MM.1S (cell line): ENCODE results near the gene KRTAP1-1.
"Not testable (repeated sequence)": the region's sequence is repeated elsewhere in the genome, so short reads cannot be mapped to it uniquely, and the experiment has no call there.

Source experiments
- DNase-seq: peaks from one replicate; pipeline ENCODE4 v3.0.0-alpha.2; 2015
- H2AFZ ChIP-seq: fragments of 300-600 bp; sonication (generic); 2 replicates; pipeline ENCODE4 v1.6.0; 2016; ENCODE audit warnings: antibody characterized with exemption, low read length
- H3F3A ChIP-seq: fragments of 300-600 bp; sonication (generic); 2 replicates; pipeline ENCODE4 v1.6.1; 2016; ENCODE audit warnings: mild to moderate bottlenecking, antibody characterized with exemption, low read length, moderate library complexity, mixed read lengths; ENCODE audit not compliant: insufficient read depth
- H3K27ac ChIP-seq: fragments of 300-600 bp; sonication (generic); 2 replicates; pipeline ENCODE4 v1.5.1; 2016; ENCODE audit warnings: mild to moderate bottlenecking, low read length
- H3K27me3 ChIP-seq: fragments of 300-600 bp; sonication (generic); replicated peaks from 2 replicates; pipeline ENCODE4 v1.6.0; 2016; ENCODE audit warnings: low read length; ENCODE audit not compliant: insufficient read depth
- H3K36me3 ChIP-seq: fragments of 300-600 bp; sonication (generic); replicated peaks from 2 replicates; pipeline ENCODE4 v1.6.1; 2016; ENCODE audit warnings: mild to moderate bottlenecking, low read length, mixed read lengths; ENCODE audit not compliant: insufficient read depth
- H3K4me1 ChIP-seq: fragments of 300-600 bp; sonication (generic); 2 replicates; pipeline ENCODE4 v1.6.1; 2016; ENCODE audit warnings: low read length, mixed read lengths
- H3K4me2 ChIP-seq: fragments of 300-600 bp; sonication (generic); 2 replicates; pipeline ENCODE4 v1.6.0; 2016; ENCODE audit warnings: low read depth, low read length
- H3K4me3 ChIP-seq: fragments of 300-600 bp; sonication (generic); 2 replicates; pipeline ENCODE4 v1.5.1; 2016; ENCODE audit warnings: low read length, mixed read lengths
- H3K79me2 ChIP-seq: fragments of 300-600 bp; sonication (generic); 2 replicates; pipeline ENCODE4 v1.6.1; 2016; ENCODE audit warnings: mixed run types, low read length, mixed read lengths
- H3K9ac ChIP-seq: fragments of 300-600 bp; sonication (generic); 2 replicates; pipeline ENCODE4 v1.6.1; 2016; ENCODE audit warnings: low read length, mixed read lengths
- H3K9me2 ChIP-seq: fragments of 300-600 bp; sonication (generic); replicated peaks from 2 replicates; pipeline ENCODE4 v1.6.1; 2016; ENCODE audit warnings: mild to moderate bottlenecking, low read length, mixed read lengths; ENCODE audit not compliant: insufficient read depth
- H3K9me3 ChIP-seq: fragments of 300-600 bp; sonication (generic); replicated peaks from 2 replicates; pipeline ENCODE4 v1.6.1; 2016; ENCODE audit warnings: mild to moderate bottlenecking, low read length, mixed read lengths; ENCODE audit not compliant: insufficient read depth
- H4K20me1 ChIP-seq: fragments of 300-600 bp; sonication (generic); 2 replicates; pipeline ENCODE4 v1.6.1; 2016; ENCODE audit warnings: mild to moderate bottlenecking, low read length, moderate library complexity, mixed read lengths; ENCODE audit not compliant: insufficient read depth
- CTCF ChIP-seq: fragments of 300-600 bp; sonication (generic); IDR thresholded peaks from 2 replicates; pipeline ENCODE4 v1.5.1; 2016; ENCODE audit warnings: antibody characterized with exemption, low read length, mixed read lengths
- EZH2 ChIP-seq: fragments of 300-600 bp; sonication (generic); optimal IDR thresholded peaks from 2 replicates; pipeline ENCODE3; 2017; ENCODE audit warnings: low read depth, mild to moderate bottlenecking, antibody characterized with exemption, low read length, mixed read lengths
- EZH2phosphoT487 ChIP-seq: fragments of 300-600 bp; sonication (generic); IDR thresholded peaks from 2 replicates; pipeline ENCODE4 v1.6.1; 2018; ENCODE audit warnings: antibody characterized with exemption, low read length

KRTAP1-1 gene

GRCh38 chr17:41040783-41041571, at the start of gene KRTAP1-1:
Gene KRTAP1-1 (minus strand): TSS chr17:41041450. CDS start chr17:41041397, 53 bp downstream.
- H3K9ac ChIP-seq, DNase-seq, H3K4me3 ChIP-seq, H3K79me2 ChIP-seq, H3K27me3 ChIP-seq, H3F3A ChIP-seq, H3K9me2 ChIP-seq, H3K27ac ChIP-seq, H3K36me3 ChIP-seq, H2AFZ ChIP-seq, H3K4me1 ChIP-seq, H3K9me3 ChIP-seq, H3K4me2 ChIP-seq, H4K20me1 ChIP-seq: not testable (repeated sequence)

- not testable (repeated sequence) for H3K36me3 ChIP-seq, DNase-seq, H3K9ac ChIP-seq, H3K27ac ChIP-seq, H3K4me3 ChIP-seq, H3F3A ChIP-seq, H3K4me2 ChIP-seq, H3K9me3 ChIP-seq, H3K9me2 ChIP-seq, H3K27me3 ChIP-seq, H3K4me1 ChIP-seq, H3K79me2 ChIP-seq, H4K20me1 ChIP-seq, H2AFZ ChIP-seq
Measured at GRCh38 chr17:41088760-41089352, 47.6 kb upstream of the KRTAP1-1 start.

GRCh38 chr17:41084100-41084856, 43.0 kb upstream of the KRTAP1-1 start, which contains the start of gene KRTAP4-7:
Gene KRTAP4-7 (plus strand): TSS chr17:41084150. CDS start chr17:41084207, 57 bp downstream.
- H3K4me2 ChIP-seq, H3K9ac ChIP-seq, H3K4me3 ChIP-seq, H3K36me3 ChIP-seq, H3K4me1 ChIP-seq, H3F3A ChIP-seq, H3K27ac ChIP-seq, H2AFZ ChIP-seq, H3K27me3 ChIP-seq, H3K79me2 ChIP-seq, H3K9me2 ChIP-seq, H4K20me1 ChIP-seq, DNase-seq, H3K9me3 ChIP-seq: not testable (repeated sequence)

- H3K9ac ChIP-seq, DNase-seq, H3K27ac ChIP-seq, H3K36me3 ChIP-seq, H3K4me3 ChIP-seq, H3F3A ChIP-seq, H3K4me1 ChIP-seq, H3K79me2 ChIP-seq, H3K27me3 ChIP-seq, H2AFZ ChIP-seq, H4K20me1 ChIP-seq, H3K9me2 ChIP-seq, H3K9me3 ChIP-seq, H3K4me2 ChIP-seq: not testable (repeated sequence)
Measured at GRCh38 chr17:41083427-41083826, 42.2 kb upstream of the KRTAP1-1 start.

GRCh38 chr17:41082626-41083025, 41.4 kb upstream of the KRTAP1-1 start:
- Histone ChIP-seq H3F3A (no peaks in the 10 kb centered on the region), H3K4me2 (no peak overlapping the region), H2AFZ (no peak overlapping the region), H3K9ac (no peak overlapping the region), H3K27ac (no peak overlapping the region), H3K79me2 (no peaks in the 10 kb centered on the region), H3K27me3 (no peaks in the 10 kb centered on the region), H3K36me3 (no peaks in the 10 kb centered on the region), H3K9me2 (no peaks in the 10 kb centered on the region), H3K4me1 (no peaks in the 10 kb centered on the region), H3K4me3 (no peak overlapping the region), H3K9me3 (no peaks in the 10 kb centered on the region), H4K20me1 (no peaks in the 10 kb centered on the region)
- DNase-seq = no peak
- TF ChIP-seq CTCF (no peak), EZH2 (no peak), EZH2phosphoT487 (no peak)
